Measurements from ENCODE around the gene CBFA2T2.

Gene CBFA2T2

DNA sequence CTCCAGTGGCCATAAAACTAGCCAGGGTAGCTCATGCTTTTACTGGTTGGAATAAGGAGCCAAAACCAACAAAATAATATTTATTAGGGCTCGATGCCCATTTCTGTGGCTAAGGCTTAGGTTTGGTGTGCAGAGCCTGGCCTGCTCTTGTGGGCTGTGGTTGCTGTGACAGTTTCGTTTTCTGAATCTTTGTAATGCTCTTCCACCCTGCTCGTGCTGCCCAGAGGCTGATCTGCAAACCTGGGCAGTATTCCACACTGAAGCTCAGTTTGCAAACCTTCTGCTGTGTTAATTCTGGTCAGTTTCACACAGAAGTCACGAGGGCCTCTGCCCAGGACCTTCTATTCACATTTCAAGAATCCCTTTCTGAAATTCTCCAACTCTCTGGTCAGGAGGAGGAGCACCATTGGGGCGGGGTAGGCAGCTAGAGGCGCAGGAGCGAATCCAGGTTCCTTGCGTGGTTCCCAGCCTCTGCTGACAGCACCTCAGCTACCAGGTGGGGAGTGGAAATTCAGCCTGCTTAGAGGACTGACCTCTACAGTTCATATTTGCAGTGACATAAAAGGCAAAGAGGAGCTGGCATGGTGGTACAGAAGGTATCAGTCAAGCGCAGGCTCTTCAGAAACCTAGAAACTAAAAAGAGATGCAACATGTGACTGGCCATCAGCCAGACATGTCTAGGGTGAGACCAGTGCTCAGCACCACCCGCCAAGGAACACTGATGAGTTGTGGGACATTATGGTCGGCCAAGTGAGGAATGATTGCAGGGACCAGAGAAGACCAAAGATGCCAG lies 157.9 kb downstream of the CBFA2T2 start:
- TF ChIP-seq, protein P1, sequence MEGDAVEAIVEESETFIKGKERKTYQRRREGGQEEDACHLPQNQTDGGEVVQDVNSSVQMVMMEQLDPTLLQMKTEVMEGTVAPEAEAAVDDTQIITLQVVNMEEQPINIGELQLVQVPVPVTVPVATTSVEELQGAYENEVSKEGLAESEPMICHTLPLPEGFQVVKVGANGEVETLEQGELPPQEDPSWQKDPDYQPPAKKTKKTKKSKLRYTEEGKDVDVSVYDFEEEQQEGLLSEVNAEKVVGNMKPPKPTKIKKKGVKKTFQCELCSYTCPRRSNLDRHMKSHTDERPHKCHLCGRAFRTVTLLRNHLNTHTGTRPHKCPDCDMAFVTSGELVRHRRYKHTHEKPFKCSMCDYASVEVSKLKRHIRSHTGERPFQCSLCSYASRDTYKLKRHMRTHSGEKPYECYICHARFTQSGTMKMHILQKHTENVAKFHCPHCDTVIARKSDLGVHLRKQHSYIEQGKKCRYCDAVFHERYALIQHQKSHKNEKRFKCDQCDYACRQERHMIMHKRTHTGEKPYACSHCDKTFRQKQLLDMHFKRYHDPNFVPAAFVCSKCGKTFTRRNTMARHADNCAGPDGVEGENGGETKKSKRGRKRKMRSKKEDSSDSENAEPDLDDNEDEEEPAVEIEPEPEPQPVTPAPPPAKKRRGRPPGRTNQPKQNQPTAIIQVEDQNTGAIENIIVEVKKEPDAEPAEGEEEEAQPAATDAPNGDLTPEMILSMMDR (IDR thresholded peaks at IDR 0.05; ENCODE audit: low read depth, low read length, missing control alignments): no peak
- H3K4me3 ChIP-seq (replicated peaks; ENCODE audit: low read depth, low read length): no peak overlapping the region
- no peak for DNase-seq (ENCODE audit: extremely low read depth, low read depth)

GRCh38 chr20:33648396-33649004 lies 158.6 kb downstream of the CBFA2T2 start:
- H3K4me3 ChIP-seq (replicated peaks; ENCODE audit: low read depth, low read length): no peak overlapping the region
- no peak for DNase-seq (ENCODE audit: extremely low read depth, low read depth)
- TF ChIP-seq, protein P1 (IDR thresholded peaks at IDR 0.05; ENCODE audit: low read depth, low read length, missing control alignments): no peak

DNA sequence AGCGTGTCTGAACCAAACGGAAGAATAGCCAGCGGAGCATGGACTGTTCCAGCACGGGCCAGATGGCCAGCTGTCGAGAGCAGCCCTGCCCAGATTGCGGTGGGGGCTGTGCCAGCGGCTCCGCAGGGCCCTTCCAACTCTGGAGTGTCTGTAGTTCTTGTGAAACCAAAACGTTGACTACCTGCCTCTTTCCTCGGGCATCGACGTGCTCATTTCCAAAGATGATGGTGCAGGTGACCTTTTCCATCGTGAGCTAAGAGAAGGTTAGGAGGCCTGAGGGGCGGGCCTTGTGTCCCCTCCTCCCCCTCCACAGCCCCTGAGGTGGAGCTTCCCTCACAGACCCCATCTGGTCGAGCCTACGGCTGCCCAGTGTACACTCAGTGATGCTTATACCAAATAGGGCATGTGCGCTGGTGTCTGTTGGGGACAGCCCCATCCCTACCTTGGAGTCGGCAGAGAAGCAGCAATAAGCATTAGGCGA lies 159.3 kb downstream of the CBFA2T2 start:
- TF ChIP-seq, protein P1 (IDR thresholded peaks at IDR 0.05; ENCODE audit: low read depth, low read length, missing control alignments): no peak
- no peak for DNase-seq (ENCODE audit: extremely low read depth, low read depth)
- H3K4me3 ChIP-seq (replicated peaks; ENCODE audit: low read depth, low read length): no peak overlapping the region

- DNase-seq (ENCODE audit: extremely low read depth, low read depth): no peak
- no peak overlapping the region for H3K4me3 ChIP-seq (replicated peaks; ENCODE audit: low read depth, low read length)
- TF ChIP-seq, protein P1 (IDR thresholded peaks at IDR 0.05; ENCODE audit: low read depth, low read length, missing control alignments): no peak
Measured at GRCh38 chr20:33650111-33650752, 160.3 kb downstream of the CBFA2T2 start.

- no peak overlapping the region for H3K4me3 ChIP-seq (replicated peaks; ENCODE audit: low read depth, low read length)
- TF ChIP-seq, protein P1 (IDR thresholded peaks at IDR 0.05; ENCODE audit: low read depth, low read length, missing control alignments): no peak
- DNase-seq (ENCODE audit: extremely low read depth, low read depth): no peak
Measured at GRCh38 chr20:33650753-33651561, 161.1 kb downstream of the CBFA2T2 start.

DNA sequence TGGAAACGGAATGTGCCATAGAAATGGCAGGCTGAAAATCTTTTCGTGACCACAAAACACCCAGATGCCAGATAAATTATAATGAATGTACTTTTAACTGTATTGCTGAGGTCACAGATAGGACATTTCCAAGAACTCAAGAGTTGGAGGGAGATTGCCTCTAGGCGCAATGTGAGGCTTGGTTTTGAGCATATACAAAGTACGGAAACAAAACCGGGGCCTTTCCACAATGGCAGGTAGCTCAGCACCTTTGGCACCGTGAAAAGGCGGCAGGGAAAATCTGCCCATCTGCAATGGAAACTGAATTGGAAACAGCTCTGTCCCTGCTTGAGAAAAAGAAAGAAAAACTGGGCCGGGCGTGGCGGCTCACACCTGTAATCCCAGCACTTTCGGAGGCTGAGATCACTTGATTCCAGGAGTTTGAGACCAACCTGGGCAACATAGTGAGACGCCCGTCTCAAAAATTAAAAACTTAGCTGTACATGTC lies 161.7 kb downstream of the CBFA2T2 start:
- no peak overlapping the region for H3K4me3 ChIP-seq (replicated peaks; ENCODE audit: low read depth, low read length)
- TF ChIP-seq, protein P1 (IDR thresholded peaks at IDR 0.05; ENCODE audit: low read depth, low read length, missing control alignments): no peak
- DNase-seq (ENCODE audit: extremely low read depth, low read depth): no peak

Data from HFF-Myc (cell line).